Rectal smooth muscle tissue (tissue), 1 donor: ENCODE measurements around the gene COLEC11.

Source experiments
- H3K27ac ChIP-seq: one replicate; pipeline ENCODE4 v1.7.0; 2013; ENCODE audit warnings: low read depth, low read length, inconsistent platforms
- H3K27me3 ChIP-seq: one replicate; pipeline ENCODE4 v1.7.0; 2013; ENCODE audit warnings: low read length; ENCODE audit not compliant: control insufficient read depth, insufficient read depth
- H3K36me3 ChIP-seq: one replicate; pipeline ENCODE4 v1.7.0; 2013; ENCODE audit warnings: low read length; ENCODE audit not compliant: control insufficient read depth, insufficient read depth
- H3K4me1 ChIP-seq: one replicate; pipeline ENCODE4 v1.7.0; 2013; ENCODE audit warnings: low read length; ENCODE audit not compliant: control insufficient read depth, insufficient read depth
- H3K4me3 ChIP-seq: one replicate; pipeline ENCODE4 v1.7.0; 2013; ENCODE audit warnings: low read length
- H3K9ac ChIP-seq: one replicate; pipeline ENCODE4 v1.7.0; 2013; ENCODE audit warnings: low read length

The COLEC11 gene

DNA sequence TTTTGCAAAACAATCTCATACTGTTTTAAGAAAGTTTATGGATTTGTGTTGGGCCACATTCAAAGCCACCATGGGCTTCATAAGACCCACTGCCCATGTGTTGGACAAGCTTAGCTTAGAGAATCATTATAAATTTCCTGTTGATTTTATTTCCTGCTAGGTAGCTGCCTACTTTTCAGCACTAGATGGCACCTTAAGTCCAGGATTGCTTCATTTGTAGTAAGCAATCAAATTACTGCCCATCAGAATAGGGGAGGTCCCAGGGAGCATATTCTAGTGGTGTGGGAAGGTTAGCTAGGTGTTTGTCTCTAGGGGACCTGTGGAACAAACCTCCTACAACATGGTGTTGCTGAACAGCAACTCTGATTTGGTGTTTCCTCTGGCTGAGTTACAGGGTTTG, 97.5 kb downstream of the COLEC11 start:
- no peak overlapping the region for H3K9ac ChIP-seq
- H3K4me1 ChIP-seq = no peaks in the 10 kb centered on the region
- H3K4me3 ChIP-seq = no peak overlapping the region
- H3K36me3 ChIP-seq = no peaks in the 10 kb centered on the region
- no peak overlapping the region for H3K27ac ChIP-seq
- no peaks in the 10 kb centered on the region for H3K27me3 ChIP-seq
